HG03066 (cell line): ENCODE data around the gene MYO1C.
"Not testable (repeated sequence)": the region's sequence is repeated elsewhere in the genome, so short reads cannot be mapped to it uniquely, and the experiment has no call there.

Source experiments
- ATAC-seq: cut with Tn5 transposase; IDR thresholded peaks from one replicate; pipeline ENCODE4 v1.9.1; 2021; ENCODE audit warnings: low read depth; ENCODE audit not compliant: unreplicated experiment

Gene MYO1C

GRCh38 chr17:1492249-1493206 lies at the start of gene MYO1C:
Gene MYO1C, minus strand, starts transcription at chr17:1492686. Its CDS starts 199 bp downstream, at chr17:1492487.
- no peak for ATAC-seq

- ATAC-seq = no peak
Measured at GRCh38 chr17:1541367-1541904, 49.0 kb upstream of the MYO1C start.

GRCh38 chr17:1539811-1540210 lies 47.3 kb upstream of the MYO1C start:
- no peak for ATAC-seq

GRCh38 chr17:1535737-1536136 lies 43.3 kb upstream of the MYO1C start:
- ATAC-seq = no peak

GRCh38 chr17:1533661-1534325 lies 41.3 kb upstream of the MYO1C start:
- no peak for ATAC-seq

GRCh38 chr17:1532836-1533602 lies 40.5 kb upstream of the MYO1C start:
- ATAC-seq = no peak

- no peak for ATAC-seq
Measured at GRCh38 chr17:1529863-1530262, 37.4 kb upstream of the MYO1C start.

GRCh38 chr17:1526876-1527275 lies 34.4 kb upstream of the MYO1C start:
- not testable (repeated sequence) for ATAC-seq

GRCh38 chr17:1522626-1523025 lies 30.1 kb upstream of the MYO1C start:
- ATAC-seq = no peak

- no peak for ATAC-seq
Measured at GRCh38 chr17:1521086-1521640, 28.7 kb upstream of the MYO1C start.

GRCh38 chr17:1519678-1520077 lies 27.2 kb upstream of the MYO1C start:
- no peak for ATAC-seq

- ATAC-seq = no peak
Measured at GRCh38 chr17:1518410-1518809, 25.9 kb upstream of the MYO1C start.

GRCh38 chr17:1516388-1517161 lies 24.1 kb upstream of the MYO1C start, which contains the start of gene INPP5K:
Gene INPP5K, minus strand, starts transcription at chr17:1516612. Its CDS starts 113 bp downstream, at chr17:1516499.
- peak; percentile 89 for ATAC-seq

GRCh38 chr17:1515640-1516387 lies 23.3 kb upstream of the MYO1C start:
- ATAC-seq = peak; percentile 4

- no peak for ATAC-seq
Measured at GRCh38 chr17:1512351-1512750, 19.9 kb upstream of the MYO1C start.

GRCh38 chr17:1511756-1512321 lies 19.4 kb upstream of the MYO1C start:
- no peak for ATAC-seq

- no peak for ATAC-seq
Measured at GRCh38 chr17:1511290-1511689, 18.8 kb upstream of the MYO1C start.

- ATAC-seq = no peak
Measured at GRCh38 chr17:1509290-1509881, 16.9 kb upstream of the MYO1C start.
